Osteocyte (in vitro differentiated cells): ENCODE measurements around the gene PRM3. TPM values are rescaled to one million over a fixed set of nuclear protein-coding genes. Genes with fewer than 3 reads are reported as not detected.
A peak's percentile ranks its signal among the peaks of the same experiment; 100 is the strongest.

Experiments used
- DNase-seq: peaks from one replicate; pipeline ENCODE4 v3.0.0; 2021; ENCODE audit warnings: mixed read lengths; ENCODE audit not compliant: unreplicated experiment; ENCODE audit errors: extremely low spot score
- H3K27ac Mint-ChIP-seq: one replicate; pipeline ENCODE4 v1.8.0; 2021; ENCODE audit warnings: mild to moderate bottlenecking, mixed read lengths; ENCODE audit not compliant: unreplicated experiment
- H3K27me3 Mint-ChIP-seq: one replicate; pipeline ENCODE4 v1.8.0; 2021; ENCODE audit warnings: mixed read lengths; ENCODE audit not compliant: unreplicated experiment
- H3K36me3 Mint-ChIP-seq: one replicate; pipeline ENCODE4 v1.8.0; 2021; ENCODE audit warnings: mixed read lengths; ENCODE audit not compliant: unreplicated experiment
- H3K4me1 Mint-ChIP-seq: one replicate; pipeline ENCODE4 v1.8.0; 2021; ENCODE audit warnings: mixed read lengths; ENCODE audit not compliant: unreplicated experiment
- H3K4me3 Mint-ChIP-seq: one replicate; pipeline ENCODE4 v1.8.0; 2021; ENCODE audit warnings: mild to moderate bottlenecking, moderate library complexity, mixed read lengths; ENCODE audit not compliant: unreplicated experiment
- H3K9me3 Mint-ChIP-seq: one replicate; pipeline ENCODE4 v1.8.0; 2021; ENCODE audit warnings: mixed read lengths; ENCODE audit not compliant: unreplicated experiment
- CTCF ChIP-seq: fragments of 200-600 bp; sonication (generic); IDR thresholded peaks from 2 replicates; pipeline ENCODE4 v1.5.0; 2021; ENCODE audit warnings: antibody characterized with exemption, mild to moderate bottlenecking, moderate library complexity
- total RNA-seq: library from RNA; stranded (reverse); gene quantifications from 2 replicates; pipeline ENCODE4 v1.2.1, GENCODE V29; 2021

Gene PRM3
- total RNA-seq, 1 donor from 2014 or later: not detected

DNA sequence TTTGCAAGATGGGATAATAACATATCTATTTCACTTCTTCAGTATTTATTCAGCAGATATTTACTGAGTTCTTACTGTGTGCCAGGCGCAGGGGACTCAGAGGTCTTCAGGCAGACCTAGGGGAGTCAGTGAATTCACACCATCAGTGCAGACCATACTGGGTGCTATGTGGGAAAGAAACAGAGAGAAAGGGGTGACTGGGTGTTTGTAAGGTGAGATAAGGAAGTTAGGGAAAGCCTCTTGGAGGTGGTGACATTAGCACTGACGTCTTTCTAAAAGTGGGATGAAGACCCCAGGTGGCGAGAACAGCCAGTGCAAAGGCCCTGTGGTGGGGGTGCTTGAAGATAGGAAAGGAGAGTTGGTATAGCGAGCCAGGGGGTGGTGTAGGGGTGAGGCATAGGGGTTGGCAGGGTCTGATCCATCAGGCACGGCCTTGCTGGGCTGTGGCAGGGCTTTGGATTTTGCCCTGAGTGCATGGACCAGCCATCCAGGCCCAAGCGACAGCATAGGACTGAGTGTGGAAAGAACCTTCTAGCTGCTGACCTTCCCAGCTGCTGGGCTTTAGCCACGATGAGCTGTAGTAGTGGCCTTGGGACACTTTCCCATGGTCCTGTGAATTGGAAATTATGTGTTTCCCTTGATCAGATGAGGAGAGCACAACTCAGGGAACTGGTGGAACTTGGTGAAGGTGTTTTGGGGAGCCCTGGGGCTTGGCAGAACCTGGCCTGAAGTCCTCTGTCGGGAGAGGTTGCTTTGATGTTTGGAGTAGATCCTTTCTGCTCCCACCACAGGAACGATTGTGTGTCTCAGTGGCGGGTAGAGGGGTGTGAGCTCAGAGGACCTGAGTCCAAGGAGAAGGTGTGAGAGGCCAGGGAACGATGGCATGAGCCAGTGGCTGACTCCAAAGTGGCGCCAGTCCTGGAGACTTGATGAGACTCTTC, 13.5 kb downstream of the PRM3 start:
- H3K9me3 Mint-ChIP-seq: no peaks in the 10 kb centered on the region
- peaks cover 23% of the 10 kb centered on the region for H3K4me1 Mint-ChIP-seq
- H3K36me3 Mint-ChIP-seq: no peaks in the 10 kb centered on the region
- no peak for DNase-seq
- H3K4me3 Mint-ChIP-seq: no peak overlapping the region
- TF ChIP-seq CTCF: no peak
- H3K27me3 Mint-ChIP-seq: peaks cover 5% of the 10 kb centered on the region
- no peak overlapping the region for H3K27ac Mint-ChIP-seq

DNA sequence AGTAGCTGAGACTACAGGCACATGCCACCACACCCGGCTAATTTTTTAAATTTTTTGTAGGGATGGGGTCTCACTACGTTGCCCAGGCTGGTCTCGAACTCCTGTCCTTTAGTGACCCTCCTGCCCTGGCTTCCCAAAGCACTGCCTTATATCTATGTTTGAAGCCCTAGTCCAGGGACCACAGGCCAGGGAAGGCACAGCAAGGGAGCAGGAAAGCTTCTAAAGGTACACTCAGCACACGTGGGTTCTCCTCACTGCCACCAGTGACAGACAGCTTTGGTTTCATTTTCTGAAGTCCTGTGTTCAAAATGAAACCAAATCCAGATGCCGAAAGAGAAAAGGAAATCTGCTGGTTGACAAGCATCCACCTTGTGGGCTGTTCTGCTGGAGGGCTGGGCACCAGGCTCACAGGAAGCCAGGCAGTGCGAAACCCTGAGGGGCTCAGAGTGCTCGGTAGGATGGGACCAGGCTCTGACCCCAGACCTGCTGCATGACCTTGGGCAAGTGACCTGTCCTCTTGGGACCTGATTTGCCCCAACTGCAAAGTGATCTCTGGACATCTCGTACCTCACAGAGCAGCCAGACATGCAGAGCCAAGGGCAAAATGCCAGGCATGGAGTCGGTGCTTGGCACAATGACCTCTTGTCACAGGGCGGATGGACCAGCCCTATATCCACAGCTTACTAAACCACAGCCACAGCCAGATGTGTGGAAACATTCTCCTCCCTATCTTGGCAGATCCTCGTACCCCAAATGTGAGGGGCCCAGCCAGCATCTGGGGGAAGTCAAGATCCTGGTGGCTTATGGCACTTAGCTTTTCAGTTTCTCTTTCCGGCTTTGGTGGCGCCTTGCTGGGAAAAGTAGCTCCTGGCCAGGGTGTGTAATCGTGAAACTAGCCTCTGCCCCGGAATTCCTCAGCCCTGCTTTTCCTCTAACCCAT, 14.6 kb downstream of the PRM3 start:
- Mint-ChIP-seq H3K4me1 (peaks cover 30% of the 10 kb centered on the region), H3K36me3 (no peaks in the 10 kb centered on the region), H3K4me3 (no peak overlapping the region), H3K9me3 (no peaks in the 10 kb centered on the region), H3K27ac (no peak overlapping the region), H3K27me3 (peaks cover 4% of the 10 kb centered on the region)
- no peak for TF ChIP-seq CTCF
- no peak for DNase-seq

DNA sequence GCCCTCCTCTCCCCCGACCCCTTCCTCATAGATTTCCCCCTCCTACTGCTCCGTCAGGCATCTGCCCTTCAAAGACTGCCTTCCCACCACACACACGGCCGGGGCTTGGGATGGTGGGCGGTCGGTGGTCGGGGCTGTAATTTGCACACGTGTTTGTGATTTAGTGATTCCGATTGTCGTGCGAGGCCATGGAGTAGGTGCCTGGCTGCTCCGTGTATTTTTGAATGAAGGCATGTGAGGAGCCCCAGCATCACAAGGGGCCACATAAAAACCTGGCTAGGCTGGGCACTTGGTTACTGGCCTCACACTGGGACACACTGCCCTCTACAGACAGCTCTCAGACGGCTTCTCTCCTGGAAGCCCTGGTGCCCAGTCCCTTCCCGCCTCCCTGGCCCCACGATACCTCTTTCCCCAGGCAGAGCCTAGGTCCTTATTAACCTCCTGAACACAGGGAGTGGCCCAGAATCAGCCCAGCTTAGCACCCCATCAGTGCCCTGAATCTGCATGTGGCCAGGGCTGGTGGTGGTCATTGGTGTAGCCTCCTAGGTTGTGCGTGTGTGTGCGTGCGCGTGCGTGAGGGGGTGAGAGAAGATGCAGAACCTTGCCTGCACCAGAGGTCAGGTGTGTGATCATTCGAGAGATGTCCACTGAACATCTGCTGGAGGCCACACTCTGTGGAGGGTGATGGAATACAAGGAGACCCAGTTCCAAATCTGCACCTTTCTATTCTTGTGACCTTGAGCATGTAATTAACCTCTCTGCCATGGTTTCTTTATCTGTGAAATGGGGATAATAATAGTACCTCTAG, 16.1 kb downstream of the PRM3 start:
- no peaks in the 10 kb centered on the region for H3K9me3 Mint-ChIP-seq
- peaks cover 41% of the 10 kb centered on the region for H3K4me1 Mint-ChIP-seq
- peaks cover 2% of the 10 kb centered on the region for H3K36me3 Mint-ChIP-seq
- peak; percentile 86 for TF ChIP-seq CTCF
- DNase-seq: peak; percentile 91
- H3K4me3 Mint-ChIP-seq: peak overlapping the region; percentile 94
- no peaks in the 10 kb centered on the region for H3K27me3 Mint-ChIP-seq
- H3K27ac Mint-ChIP-seq: peak overlapping the region; percentile 100

- Mint-ChIP-seq H3K4me3 (peak overlapping the region; percentile 94), H3K27me3 (no peaks in the 10 kb centered on the region), H3K9me3 (no peaks in the 10 kb centered on the region), H3K4me1 (peaks cover 41% of the 10 kb centered on the region), H3K36me3 (peaks cover 2% of the 10 kb centered on the region), H3K27ac (peak overlapping the region; percentile 100)
- peak; percentile 92 for DNase-seq
- TF ChIP-seq CTCF: no peak
Observed at GRCh38 chr16:11256661-11257130, 16.7 kb downstream of the PRM3 start.
